ENCODE data around the gene BCR.

DNA sequence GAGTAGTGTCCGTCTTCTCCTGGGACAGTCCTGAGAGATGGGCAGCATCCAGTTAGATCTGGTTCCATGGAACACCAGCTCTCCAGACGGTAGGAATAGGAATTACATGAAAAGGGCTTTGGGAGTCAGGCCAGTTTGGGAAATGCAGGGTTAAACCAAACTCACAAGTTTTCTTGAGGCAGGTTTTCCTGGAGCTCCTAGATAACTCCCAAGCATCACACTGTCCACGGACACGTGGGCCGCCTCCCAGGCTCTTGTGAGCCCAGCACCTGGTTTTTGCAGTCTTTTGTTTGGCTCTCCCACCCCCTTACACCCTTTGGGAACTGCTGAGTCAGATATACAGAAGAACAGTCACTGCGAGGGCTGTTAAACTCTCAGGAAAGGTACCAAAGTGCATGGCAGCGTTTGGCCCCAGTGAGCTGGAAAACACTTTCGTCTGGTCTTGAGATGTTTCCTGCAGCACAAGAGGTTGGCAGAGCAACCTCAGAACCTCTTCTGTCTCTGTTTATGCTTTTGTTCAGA is 90.0 kb downstream of the BCR start:
- TF ChIP-seq, protein P1, sequence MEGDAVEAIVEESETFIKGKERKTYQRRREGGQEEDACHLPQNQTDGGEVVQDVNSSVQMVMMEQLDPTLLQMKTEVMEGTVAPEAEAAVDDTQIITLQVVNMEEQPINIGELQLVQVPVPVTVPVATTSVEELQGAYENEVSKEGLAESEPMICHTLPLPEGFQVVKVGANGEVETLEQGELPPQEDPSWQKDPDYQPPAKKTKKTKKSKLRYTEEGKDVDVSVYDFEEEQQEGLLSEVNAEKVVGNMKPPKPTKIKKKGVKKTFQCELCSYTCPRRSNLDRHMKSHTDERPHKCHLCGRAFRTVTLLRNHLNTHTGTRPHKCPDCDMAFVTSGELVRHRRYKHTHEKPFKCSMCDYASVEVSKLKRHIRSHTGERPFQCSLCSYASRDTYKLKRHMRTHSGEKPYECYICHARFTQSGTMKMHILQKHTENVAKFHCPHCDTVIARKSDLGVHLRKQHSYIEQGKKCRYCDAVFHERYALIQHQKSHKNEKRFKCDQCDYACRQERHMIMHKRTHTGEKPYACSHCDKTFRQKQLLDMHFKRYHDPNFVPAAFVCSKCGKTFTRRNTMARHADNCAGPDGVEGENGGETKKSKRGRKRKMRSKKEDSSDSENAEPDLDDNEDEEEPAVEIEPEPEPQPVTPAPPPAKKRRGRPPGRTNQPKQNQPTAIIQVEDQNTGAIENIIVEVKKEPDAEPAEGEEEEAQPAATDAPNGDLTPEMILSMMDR (IDR thresholded peaks at IDR 0.05; ENCODE audit: insufficient read depth, low read length), result no peak
- TF ChIP-seq POLR2AphosphoS5 (IDR thresholded peaks at IDR 0.05; ENCODE audit: low read depth) (no peak), GABPA (IDR thresholded peaks at IDR 0.05; ENCODE audit: low read depth) (no peak), SPI1 (IDR thresholded peaks at IDR 0.05; ENCODE audit: borderline replicate concordance, low read depth) (no peak)
- TF ChIP-seq, protein P2, sequence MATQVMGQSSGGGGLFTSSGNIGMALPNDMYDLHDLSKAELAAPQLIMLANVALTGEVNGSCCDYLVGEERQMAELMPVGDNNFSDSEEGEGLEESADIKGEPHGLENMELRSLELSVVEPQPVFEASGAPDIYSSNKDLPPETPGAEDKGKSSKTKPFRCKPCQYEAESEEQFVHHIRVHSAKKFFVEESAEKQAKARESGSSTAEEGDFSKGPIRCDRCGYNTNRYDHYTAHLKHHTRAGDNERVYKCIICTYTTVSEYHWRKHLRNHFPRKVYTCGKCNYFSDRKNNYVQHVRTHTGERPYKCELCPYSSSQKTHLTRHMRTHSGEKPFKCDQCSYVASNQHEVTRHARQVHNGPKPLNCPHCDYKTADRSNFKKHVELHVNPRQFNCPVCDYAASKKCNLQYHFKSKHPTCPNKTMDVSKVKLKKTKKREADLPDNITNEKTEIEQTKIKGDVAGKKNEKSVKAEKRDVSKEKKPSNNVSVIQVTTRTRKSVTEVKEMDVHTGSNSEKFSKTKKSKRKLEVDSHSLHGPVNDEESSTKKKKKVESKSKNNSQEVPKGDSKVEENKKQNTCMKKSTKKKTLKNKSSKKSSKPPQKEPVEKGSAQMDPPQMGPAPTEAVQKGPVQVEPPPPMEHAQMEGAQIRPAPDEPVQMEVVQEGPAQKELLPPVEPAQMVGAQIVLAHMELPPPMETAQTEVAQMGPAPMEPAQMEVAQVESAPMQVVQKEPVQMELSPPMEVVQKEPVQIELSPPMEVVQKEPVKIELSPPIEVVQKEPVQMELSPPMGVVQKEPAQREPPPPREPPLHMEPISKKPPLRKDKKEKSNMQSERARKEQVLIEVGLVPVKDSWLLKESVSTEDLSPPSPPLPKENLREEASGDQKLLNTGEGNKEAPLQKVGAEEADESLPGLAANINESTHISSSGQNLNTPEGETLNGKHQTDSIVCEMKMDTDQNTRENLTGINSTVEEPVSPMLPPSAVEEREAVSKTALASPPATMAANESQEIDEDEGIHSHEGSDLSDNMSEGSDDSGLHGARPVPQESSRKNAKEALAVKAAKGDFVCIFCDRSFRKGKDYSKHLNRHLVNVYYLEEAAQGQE (IDR thresholded peaks at IDR 0.05; ENCODE audit: insufficient replicate concordance, low read depth), result no peak
